HG02973 (cell line): ENCODE data around the gene P3H1.

Experiments used
- ATAC-seq: cut with Tn5 transposase; IDR thresholded peaks from one replicate; pipeline ENCODE4 v1.9.1; 2021; ENCODE audit warnings: moderate library complexity; ENCODE audit not compliant: unreplicated experiment

Gene P3H1

GRCh38 chr1:42746436-42747105 lies 20.3 kb downstream of the P3H1 start:
- no peak for ATAC-seq

- ATAC-seq = no peak
These were observed 21.0 kb downstream of the P3H1 start for GRCh38 chr1:42745851-42746250.

- ATAC-seq = no peak
These were observed 22.7 kb downstream of the P3H1 start for GRCh38 chr1:42744148-42744413.

- no peak for ATAC-seq
These were observed 23.3 kb downstream of the P3H1 start for GRCh38 chr1:42743317-42744147.

GRCh38 chr1:42742617-42743316 lies 24.1 kb downstream of the P3H1 start:
- ATAC-seq = no peak

- no peak for ATAC-seq
These were observed 24.7 kb downstream of the P3H1 start for GRCh38 chr1:42742141-42742540.

GRCh38 chr1:42741706-42742105 lies 25.1 kb downstream of the P3H1 start:
- ATAC-seq = no peak

- no peak for ATAC-seq
These were observed 25.8 kb downstream of the P3H1 start for GRCh38 chr1:42740851-42741580.

- no peak for ATAC-seq
These were observed 26.8 kb downstream of the P3H1 start, which contains the start of gene CLDN19 for GRCh38 chr1:42739753-42740700. CLDN19 (minus strand) TSS chr1:42740236; CDS start chr1:42740063, 173 bp downstream.

- no peak for ATAC-seq
These were observed 28.1 kb downstream of the P3H1 start for GRCh38 chr1:42738678-42739226.

GRCh38 chr1:42737986-42738677 lies 28.7 kb downstream of the P3H1 start:
- ATAC-seq = no peak

- no peak for ATAC-seq
These were observed 29.6 kb downstream of the P3H1 start for GRCh38 chr1:42737257-42737656.

GRCh38 chr1:42736571-42737200 lies 30.1 kb downstream of the P3H1 start:
- no peak for ATAC-seq

GRCh38 chr1:42736152-42736551 lies 30.7 kb downstream of the P3H1 start:
- ATAC-seq = no peak

GRCh38 chr1:42735477-42736105 lies 31.2 kb downstream of the P3H1 start:
- ATAC-seq = no peak

- no peak for ATAC-seq
These were observed 31.8 kb downstream of the P3H1 start for GRCh38 chr1:42735056-42735455.

- no peak for ATAC-seq
These were observed 32.4 kb downstream of the P3H1 start for GRCh38 chr1:42734201-42735035.
